ENCODE results near the gene PDPK1.
"Not testable (repeated sequence)": the region's sequence is repeated elsewhere in the genome, so short reads cannot be mapped to it uniquely, and the experiment has no call there.

DNA sequence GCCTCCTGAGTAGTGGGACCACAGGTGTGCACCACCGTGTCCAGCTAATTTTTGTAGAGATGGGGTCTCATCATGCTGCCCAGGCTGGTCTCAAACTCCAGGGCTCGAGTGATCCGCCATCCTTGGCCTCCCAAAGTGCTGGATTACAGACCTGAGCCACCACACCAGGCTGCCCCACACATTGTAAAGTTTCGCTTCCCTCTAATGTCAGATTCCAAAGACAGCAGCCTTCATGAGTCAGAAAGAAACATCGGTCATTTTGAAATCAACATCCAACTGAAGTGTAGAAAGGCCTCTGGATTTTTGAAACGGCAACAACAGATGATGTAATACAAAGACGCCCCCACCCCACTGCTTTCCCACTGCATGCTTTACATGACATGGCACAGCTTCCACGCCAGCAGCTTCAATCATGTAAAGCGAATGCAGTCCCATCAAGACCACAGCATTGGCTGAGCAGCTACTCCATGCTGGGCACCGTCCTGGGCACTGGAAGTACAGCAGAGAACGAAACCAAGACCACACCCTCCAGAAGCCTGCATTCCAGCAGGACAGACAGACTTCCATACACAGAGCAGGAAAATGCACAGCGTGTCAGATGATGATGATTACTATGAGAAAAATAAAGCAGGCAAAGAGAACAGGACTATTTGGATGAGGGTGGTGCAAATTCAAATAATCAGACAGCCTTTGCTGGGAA, 107.1 kb downstream of the PDPK1 start:
- TF ChIP-seq, protein P1, sequence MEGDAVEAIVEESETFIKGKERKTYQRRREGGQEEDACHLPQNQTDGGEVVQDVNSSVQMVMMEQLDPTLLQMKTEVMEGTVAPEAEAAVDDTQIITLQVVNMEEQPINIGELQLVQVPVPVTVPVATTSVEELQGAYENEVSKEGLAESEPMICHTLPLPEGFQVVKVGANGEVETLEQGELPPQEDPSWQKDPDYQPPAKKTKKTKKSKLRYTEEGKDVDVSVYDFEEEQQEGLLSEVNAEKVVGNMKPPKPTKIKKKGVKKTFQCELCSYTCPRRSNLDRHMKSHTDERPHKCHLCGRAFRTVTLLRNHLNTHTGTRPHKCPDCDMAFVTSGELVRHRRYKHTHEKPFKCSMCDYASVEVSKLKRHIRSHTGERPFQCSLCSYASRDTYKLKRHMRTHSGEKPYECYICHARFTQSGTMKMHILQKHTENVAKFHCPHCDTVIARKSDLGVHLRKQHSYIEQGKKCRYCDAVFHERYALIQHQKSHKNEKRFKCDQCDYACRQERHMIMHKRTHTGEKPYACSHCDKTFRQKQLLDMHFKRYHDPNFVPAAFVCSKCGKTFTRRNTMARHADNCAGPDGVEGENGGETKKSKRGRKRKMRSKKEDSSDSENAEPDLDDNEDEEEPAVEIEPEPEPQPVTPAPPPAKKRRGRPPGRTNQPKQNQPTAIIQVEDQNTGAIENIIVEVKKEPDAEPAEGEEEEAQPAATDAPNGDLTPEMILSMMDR (IDR thresholded peaks at IDR 0.05): not testable (repeated sequence)
- not testable (repeated sequence) for TF ChIP-seq POLR2A (IDR thresholded peaks at IDR 0.05)

Measured in lower leg skin (tissue), 3 donors.